ENCODE measurements around the gene CENPP.
A peak's percentile ranks its signal among the peaks of the same experiment; 100 is the strongest.

Gene CENPP

DNA sequence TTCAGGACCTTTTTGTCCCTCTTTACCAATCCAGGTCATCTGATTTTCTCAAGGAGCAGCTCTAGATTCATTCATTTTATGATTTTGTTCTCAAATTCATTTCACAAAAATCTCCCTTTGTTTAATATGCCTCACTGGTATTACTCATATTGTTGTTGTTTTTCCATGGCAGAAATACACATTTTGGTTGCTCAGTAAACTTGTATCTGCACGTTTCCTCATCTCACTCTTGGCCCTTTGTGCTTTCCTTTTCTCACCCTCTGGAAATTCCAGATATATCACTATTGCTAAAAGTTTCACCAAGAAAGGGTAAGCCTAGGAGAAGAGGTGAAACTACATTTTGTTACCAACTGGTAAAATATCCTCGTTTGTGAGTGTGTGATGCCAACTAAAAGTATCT, 141.8 kb downstream of the CENPP start:
- no peak overlapping the region for H3K27ac ChIP-seq
- no peak for TF ChIP-seq CTCF (conservative IDR thresholded peaks at IDR 0.05)

- TF ChIP-seq CTCF (conservative IDR thresholded peaks at IDR 0.05), result no peak
- no peak overlapping the region for H3K27ac ChIP-seq
Measured at GRCh38 chr9:92468206-92468605, 142.5 kb downstream of the CENPP start.

- no peak for TF ChIP-seq CTCF (conservative IDR thresholded peaks at IDR 0.05)
- H3K27ac ChIP-seq, result no peak overlapping the region
Measured at GRCh38 chr9:92474587-92474986, 148.8 kb downstream of the CENPP start.

- H3K27ac ChIP-seq, result no peak overlapping the region
- TF ChIP-seq CTCF (conservative IDR thresholded peaks at IDR 0.05), result no peak
Measured at GRCh38 chr9:92476962-92477361, 151.2 kb downstream of the CENPP start.

- peak overlapping the region; percentile 58 for H3K27ac ChIP-seq
- no peak for TF ChIP-seq CTCF (conservative IDR thresholded peaks at IDR 0.05)
Measured at GRCh38 chr9:92478783-92479182, 153.0 kb downstream of the CENPP start.

GRCh38 chr9:92479346-92479745, 153.6 kb downstream of the CENPP start:
- TF ChIP-seq CTCF (conservative IDR thresholded peaks at IDR 0.05), result no peak
- peak overlapping the region; percentile 58 for H3K27ac ChIP-seq

DNA sequence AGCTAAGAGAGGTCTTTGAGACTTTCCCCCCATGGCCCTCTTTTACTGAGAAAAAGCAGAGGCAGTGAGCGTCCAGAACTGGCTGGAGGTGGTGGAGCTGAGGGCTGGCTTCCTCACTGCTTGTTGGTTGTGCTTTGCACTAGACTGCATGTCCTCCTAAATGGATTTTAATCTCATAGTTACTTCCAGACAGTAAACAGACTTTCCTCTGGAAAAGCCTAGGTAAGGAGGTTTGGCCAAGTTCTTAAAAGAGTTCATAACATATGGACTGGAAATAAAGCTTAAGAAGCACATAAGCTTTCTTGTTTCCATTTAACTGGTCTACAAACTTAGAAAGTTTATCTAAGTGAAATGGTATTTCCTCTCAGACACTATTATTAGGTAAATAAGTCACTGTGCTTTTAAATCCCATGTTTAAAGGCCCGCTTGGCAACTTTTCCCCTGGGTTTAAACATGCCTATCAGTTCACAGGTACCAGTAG, 154.6 kb downstream of the CENPP start:
- no peak for TF ChIP-seq CTCF (conservative IDR thresholded peaks at IDR 0.05)
- peak overlapping the region; percentile 58 for H3K27ac ChIP-seq

All from VCaP (cell line).